GM10266 (cell line): ENCODE measurements around the gene GABRB3.

ENCODE experiments used
- DNase-seq: peaks from one replicate; pipeline ENCODE4 v3.0.0; 2012; ENCODE audit errors: extremely low spot score
- TF ChIP-seq, protein P1 (sequence below): IDR thresholded peaks from 2 replicates; pipeline ENCODE4 v1.5.1; 2012; ENCODE audit warnings: mild to moderate bottlenecking, low read depth; ENCODE audit not compliant: control insufficient read depth, insufficient read depth; ENCODE audit errors: missing control alignments

Gene GABRB3

DNA sequence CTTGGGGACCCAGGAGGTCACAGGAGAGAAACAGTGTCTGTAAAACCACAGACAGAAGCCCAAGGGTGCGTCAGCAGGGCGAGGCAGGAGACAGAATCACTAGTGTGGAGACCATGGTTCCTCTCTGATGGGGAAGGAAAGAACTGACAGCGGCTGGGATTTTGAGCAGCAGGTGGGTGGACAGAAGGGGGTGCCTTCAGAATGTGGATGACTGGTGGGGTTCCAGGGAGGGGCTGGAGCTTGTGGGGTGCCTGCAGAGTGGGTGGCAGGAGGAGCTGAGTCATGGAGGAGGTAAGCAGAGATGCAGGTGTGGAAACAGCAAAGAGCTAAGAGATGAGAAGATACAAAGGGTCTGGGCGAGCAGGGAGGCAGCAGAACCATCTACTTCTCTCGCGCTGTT, 124.2 kb downstream of the GABRB3 start:
- DNase-seq: no peak
- TF ChIP-seq, protein P1, sequence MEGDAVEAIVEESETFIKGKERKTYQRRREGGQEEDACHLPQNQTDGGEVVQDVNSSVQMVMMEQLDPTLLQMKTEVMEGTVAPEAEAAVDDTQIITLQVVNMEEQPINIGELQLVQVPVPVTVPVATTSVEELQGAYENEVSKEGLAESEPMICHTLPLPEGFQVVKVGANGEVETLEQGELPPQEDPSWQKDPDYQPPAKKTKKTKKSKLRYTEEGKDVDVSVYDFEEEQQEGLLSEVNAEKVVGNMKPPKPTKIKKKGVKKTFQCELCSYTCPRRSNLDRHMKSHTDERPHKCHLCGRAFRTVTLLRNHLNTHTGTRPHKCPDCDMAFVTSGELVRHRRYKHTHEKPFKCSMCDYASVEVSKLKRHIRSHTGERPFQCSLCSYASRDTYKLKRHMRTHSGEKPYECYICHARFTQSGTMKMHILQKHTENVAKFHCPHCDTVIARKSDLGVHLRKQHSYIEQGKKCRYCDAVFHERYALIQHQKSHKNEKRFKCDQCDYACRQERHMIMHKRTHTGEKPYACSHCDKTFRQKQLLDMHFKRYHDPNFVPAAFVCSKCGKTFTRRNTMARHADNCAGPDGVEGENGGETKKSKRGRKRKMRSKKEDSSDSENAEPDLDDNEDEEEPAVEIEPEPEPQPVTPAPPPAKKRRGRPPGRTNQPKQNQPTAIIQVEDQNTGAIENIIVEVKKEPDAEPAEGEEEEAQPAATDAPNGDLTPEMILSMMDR: no peak

DNA sequence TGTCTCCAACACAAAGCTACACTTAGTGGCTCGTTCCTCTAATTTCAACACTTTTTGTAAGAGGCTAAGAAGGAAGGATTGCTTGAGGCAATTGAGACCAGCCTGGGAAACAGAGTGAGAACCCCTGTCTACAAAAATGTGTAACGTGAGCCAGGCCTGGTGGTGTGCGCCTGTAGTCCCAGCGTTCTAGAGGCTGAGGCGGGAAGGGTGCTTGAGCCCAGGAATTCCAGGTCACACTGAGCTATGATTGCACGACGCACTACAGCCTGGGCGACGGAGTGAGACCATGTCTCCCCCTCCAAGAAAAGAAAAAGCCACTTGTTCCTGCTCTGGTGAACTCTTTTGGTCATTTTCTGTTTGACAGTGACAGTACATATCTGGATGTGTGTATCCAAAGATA, 127.9 kb downstream of the GABRB3 start:
- DNase-seq: no peak
- TF ChIP-seq, protein P1: no peak

DNA sequence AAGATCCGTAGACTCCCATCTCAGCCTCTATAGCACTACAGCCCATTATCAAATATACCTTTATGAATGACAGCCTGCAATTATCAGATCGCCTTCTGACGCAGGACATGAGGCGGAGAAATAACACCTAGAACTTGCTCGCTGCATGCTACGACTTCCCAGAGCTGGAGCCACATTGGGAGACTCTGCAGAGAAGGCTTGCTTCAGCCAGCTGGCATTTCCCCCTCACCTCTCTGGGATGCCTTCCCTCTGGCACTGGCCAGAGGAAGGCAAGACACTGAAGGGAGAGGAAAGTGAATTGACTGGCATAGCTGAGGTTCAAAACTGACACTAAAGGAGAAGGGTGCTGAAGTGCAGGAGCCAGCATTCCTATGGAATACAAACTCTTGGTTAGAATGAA, 131.7 kb downstream of the GABRB3 start:
- TF ChIP-seq, protein P1: no peak
- no peak for DNase-seq

GRCh38 chr15:26640601-26641000, 132.3 kb downstream of the GABRB3 start:
- TF ChIP-seq, protein P1: no peak
- no peak for DNase-seq

GRCh38 chr15:26639966-26640365, 132.9 kb downstream of the GABRB3 start:
- DNase-seq: no peak
- TF ChIP-seq, protein P1: no peak

GRCh38 chr15:26635614-26636013, 137.3 kb downstream of the GABRB3 start:
- TF ChIP-seq, protein P1: no peak
- DNase-seq: no peak

DNA sequence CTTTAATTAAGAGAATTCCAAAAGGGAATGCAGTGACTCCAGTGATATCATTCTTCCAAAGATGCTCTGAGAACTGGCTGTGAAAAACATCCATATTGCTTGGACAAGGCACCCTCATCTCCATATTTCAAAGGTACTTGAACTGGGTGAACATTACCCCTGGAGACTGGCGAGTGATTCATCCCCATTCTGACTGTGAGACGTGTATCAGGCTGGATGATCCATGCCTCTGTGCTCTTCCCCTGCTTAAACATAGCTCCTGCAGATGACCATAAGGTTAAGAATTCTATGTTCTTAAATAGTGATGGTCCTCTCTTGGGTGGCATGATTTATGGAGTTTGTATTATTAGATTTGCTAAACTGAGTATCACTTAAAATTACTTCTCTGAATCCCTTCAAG, 137.8 kb downstream of the GABRB3 start:
- TF ChIP-seq, protein P1: no peak
- DNase-seq: no peak
